SK-N-SH treated with all-trans-retinoic acid at 6 μM for 48 hours (cell line): Measurements from ENCODE around the gene PADI2.

ENCODE experiments used
- ATAC-seq: fragments of 200-7000 bp; cut with Tn5 transposase; 3 replicates; pipeline ENCODE4 v1.9.1; 2020; ENCODE audit warnings: mild to moderate bottlenecking, moderate library complexity
- ARNTL ChIP-seq: fragments of 450-650 bp; formaldehyde crosslinking; IDR thresholded peaks from 2 replicates; pipeline ENCODE4 v1.5.0; 2020; ENCODE audit warnings: low read depth, mild to moderate bottlenecking, moderate library complexity, borderline replicate concordance
- BACH2 ChIP-seq: fragments of 250-450 bp; sonication (Bioruptor Pico); IDR thresholded peaks from 2 replicates; pipeline ENCODE4 v1.9.0; 2021; ENCODE audit warnings: mild to moderate bottlenecking, borderline replicate concordance
- CREB5 ChIP-seq: fragments of 250-450 bp; sonication (Bioruptor Pico); IDR thresholded peaks from 2 replicates; pipeline ENCODE4 v1.5.1; 2020; ENCODE audit warnings: low read depth, mild to moderate bottlenecking, moderate library complexity
- CSDC2 ChIP-seq: fragments of 250-450 bp; sonication (Bioruptor Pico); IDR thresholded peaks from 2 replicates; pipeline ENCODE4 v1.5.0; 2020; ENCODE audit warnings: mild to moderate bottlenecking, moderate library complexity
- CSRNP3 ChIP-seq: fragments of 250-450 bp; sonication (Bioruptor Pico); IDR thresholded peaks from 2 replicates; pipeline ENCODE4 v1.5.1; 2021; ENCODE audit warnings: mild to moderate bottlenecking, moderate library complexity
- ESRRG ChIP-seq: fragments of 250-450 bp; sonication (Bioruptor Pico); IDR thresholded peaks from 2 replicates; pipeline ENCODE4 v1.6.1; 2021; ENCODE audit warnings: mild to moderate bottlenecking
- GLIS3 ChIP-seq: fragments of 250-450 bp; sonication (Bioruptor Pico); IDR thresholded peaks from 2 replicates; pipeline ENCODE4 v1.5.0; 2020; ENCODE audit warnings: mild to moderate bottlenecking, moderate library complexity
- OSR1 ChIP-seq: fragments of 250-450 bp; sonication (Bioruptor Pico); IDR thresholded peaks from 2 replicates; pipeline ENCODE4 v1.8.0; 2022; ENCODE audit warnings: moderate library complexity, mild to moderate bottlenecking, inconsistent platforms
- PATZ1 ChIP-seq: fragments of 250-450 bp; sonication (Bioruptor Pico); IDR thresholded peaks from 2 replicates; pipeline ENCODE4 v1.8.0; 2020; ENCODE audit warnings: mild to moderate bottlenecking, moderate library complexity, borderline replicate concordance
- POU6F1 ChIP-seq: fragments of 250-450 bp; sonication (Bioruptor Pico); IDR thresholded peaks from 2 replicates; pipeline ENCODE4 v1.8.0; 2021; ENCODE audit warnings: low read depth, mild to moderate bottlenecking, moderate library complexity, borderline replicate concordance
- PPARA ChIP-seq: fragments of 250-450 bp; sonication (Bioruptor Pico); IDR thresholded peaks from 2 replicates; pipeline ENCODE4 v1.5.0; 2020; ENCODE audit warnings: mild to moderate bottlenecking, borderline replicate concordance
- RARB ChIP-seq: fragments of 250-450 bp; sonication (Bioruptor Pico); IDR thresholded peaks from 2 replicates; pipeline ENCODE4 v1.8.0; 2021; ENCODE audit warnings: mild to moderate bottlenecking, moderate library complexity
- SNAI2 ChIP-seq: fragments of 250-450 bp; sonication (Bioruptor Pico); IDR thresholded peaks from 2 replicates; pipeline ENCODE4 v1.5.0; 2020; ENCODE audit warnings: mild to moderate bottlenecking, moderate library complexity
- TCF4 ChIP-seq: fragments of 250-450 bp; sonication (Bioruptor Pico); IDR thresholded peaks from 2 replicates; pipeline ENCODE4 v1.8.0; 2021; ENCODE audit warnings: mild to moderate bottlenecking, moderate library complexity, borderline replicate concordance
- TOX ChIP-seq: fragments of 250-450 bp; sonication (Bioruptor Pico); IDR thresholded peaks from 2 replicates; pipeline ENCODE4 v1.8.0; 2021; ENCODE audit warnings: mild to moderate bottlenecking, moderate library complexity, borderline replicate concordance
- TSHZ2 ChIP-seq: fragments of 250-450 bp; sonication (Bioruptor Pico); IDR thresholded peaks from 2 replicates; pipeline ENCODE4 v1.5.0; 2020; ENCODE audit warnings: mild to moderate bottlenecking, moderate library complexity
- ZC3H10 ChIP-seq: fragments of 250-450 bp; sonication (Bioruptor Pico); IDR thresholded peaks from 2 replicates; pipeline ENCODE4 v1.5.1; 2021; ENCODE audit warnings: mild to moderate bottlenecking, moderate library complexity
- ZFP3 ChIP-seq: fragments of 250-450 bp; sonication (Bioruptor Pico); IDR thresholded peaks from 2 replicates; pipeline ENCODE4 v1.5.0; 2020; ENCODE audit warnings: mild to moderate bottlenecking, moderate library complexity
- ZFP30 ChIP-seq: fragments of 450-650 bp; formaldehyde crosslinking; IDR thresholded peaks from 2 replicates; pipeline ENCODE4 v1.5.0; 2022; ENCODE audit warnings: mild to moderate bottlenecking, moderate library complexity
- ZNF565 ChIP-seq: fragments of 450-650 bp; formaldehyde crosslinking; conservative IDR thresholded peaks from 2 replicates; pipeline ENCODE4 v1.5.0; 2020; ENCODE audit warnings: low read depth, mild to moderate bottlenecking, moderate library complexity
- ZNF70 ChIP-seq: fragments of 450-650 bp; formaldehyde crosslinking; IDR thresholded peaks from 2 replicates; pipeline ENCODE4 v1.5.0; 2020; ENCODE audit warnings: mild to moderate bottlenecking, moderate library complexity
- ZNF8 ChIP-seq: fragments of 450-650 bp; formaldehyde crosslinking; IDR thresholded peaks from 2 replicates; pipeline ENCODE4 v1.5.0; 2020; ENCODE audit warnings: mild to moderate bottlenecking, moderate library complexity

Gene PADI2

GRCh38 chr1:17161926-17162800 lies 42.9 kb upstream of the PADI2 start:
- TF ChIP-seq ZC3H10 (CRISPR knock-in tag) (no peak), ZFP30 (no peak), GLIS3 (CRISPR knock-in tag) (no peak), PATZ1 (CRISPR knock-in tag) (no peak), CSRNP3 (no peak), PPARA (CRISPR knock-in tag) (no peak), RARB (CRISPR knock-in tag) (no peak), ZNF565 (no peak), ARNTL (CRISPR knock-in tag) (no peak), CSDC2 (CRISPR knock-in tag) (no peak), ZFP3 (no peak), TOX (CRISPR knock-in tag) (no peak), SNAI2 (no peak), ZNF8 (CRISPR knock-in tag) (no peak), TCF4 (no peak), POU6F1 (CRISPR knock-in tag) (no peak), ZNF70 (no peak), CREB5 (no peak), TSHZ2 (CRISPR knock-in tag) (no peak), BACH2 (CRISPR knock-in tag) (no peak)
- no peak for ATAC-seq

GRCh38 chr1:17161137-17161740 lies 42.0 kb upstream of the PADI2 start:
- TF ChIP-seq ZFP30 (no peak), ZC3H10 (CRISPR knock-in tag) (no peak), ZFP3 (no peak), ZNF70 (no peak)
- ATAC-seq: no peak

- no peak for ATAC-seq
- no peak for TF ChIP-seq CREB5
- TF ChIP-seq PPARA (CRISPR knock-in tag): no peak
- no peak for TF ChIP-seq OSR1 (CRISPR knock-in tag)
- no peak for TF ChIP-seq GLIS3 (CRISPR knock-in tag)
- no peak for TF ChIP-seq PATZ1 (CRISPR knock-in tag)
- no peak for TF ChIP-seq ESRRG (CRISPR knock-in tag)
- no peak for TF ChIP-seq POU6F1 (CRISPR knock-in tag)
- TF ChIP-seq BACH2 (CRISPR knock-in tag): no peak
- no peak for TF ChIP-seq TCF4
Measured at GRCh38 chr1:17158961-17159360, 39.7 kb upstream of the PADI2 start.
